Activated naive CD4-positive, alpha-beta T cell treated with Interleukin-2 at 50 U/mL for 16 hours (primary cell): ENCODE measurements around the gene XIRP1.
"Not testable (repeated sequence)": the region's sequence is repeated elsewhere in the genome, so short reads cannot be mapped to it uniquely, and the experiment has no call there.

Experiments used
- DNase-seq: peaks from one replicate; pipeline ENCODE4 v3.0.0-alpha.2; 2020

XIRP1 gene

DNA sequence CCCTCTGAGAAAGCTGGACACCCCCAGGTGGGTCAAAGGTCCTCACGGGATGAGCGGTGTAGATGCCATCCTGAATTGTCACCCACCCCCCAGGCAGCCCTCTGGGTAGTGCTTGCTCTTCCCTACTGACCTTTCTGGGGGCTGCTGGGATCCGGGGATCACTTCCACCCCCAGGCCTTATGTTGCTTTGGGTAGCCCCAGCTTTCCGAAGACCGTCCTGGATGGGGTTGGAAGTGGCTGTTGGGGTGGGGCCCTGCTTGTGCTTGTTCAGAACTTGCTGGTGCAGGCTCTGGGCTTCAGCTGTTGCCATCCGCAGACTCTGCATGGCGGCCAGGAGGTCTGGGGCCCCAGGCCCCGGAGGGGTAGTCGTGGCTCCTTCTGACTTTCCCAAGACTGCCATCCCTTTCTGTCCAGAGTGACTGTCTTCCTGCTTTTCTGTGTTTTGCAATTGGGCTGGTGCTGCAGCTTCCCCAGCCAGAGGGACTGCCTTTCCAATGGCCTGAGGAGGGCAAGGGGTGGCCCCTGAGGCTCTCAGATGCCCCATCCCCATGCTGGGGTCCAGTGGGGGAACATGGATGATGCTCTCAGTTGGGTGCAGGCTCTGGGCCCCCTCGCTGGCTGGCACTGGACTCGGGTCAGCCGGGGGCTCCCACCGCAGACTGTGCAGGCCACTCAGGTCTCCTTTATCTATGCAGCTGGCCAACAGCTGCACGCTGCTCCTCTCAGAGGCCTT, 6.3 kb downstream of the XIRP1 start:
- no peak for DNase-seq

DNA sequence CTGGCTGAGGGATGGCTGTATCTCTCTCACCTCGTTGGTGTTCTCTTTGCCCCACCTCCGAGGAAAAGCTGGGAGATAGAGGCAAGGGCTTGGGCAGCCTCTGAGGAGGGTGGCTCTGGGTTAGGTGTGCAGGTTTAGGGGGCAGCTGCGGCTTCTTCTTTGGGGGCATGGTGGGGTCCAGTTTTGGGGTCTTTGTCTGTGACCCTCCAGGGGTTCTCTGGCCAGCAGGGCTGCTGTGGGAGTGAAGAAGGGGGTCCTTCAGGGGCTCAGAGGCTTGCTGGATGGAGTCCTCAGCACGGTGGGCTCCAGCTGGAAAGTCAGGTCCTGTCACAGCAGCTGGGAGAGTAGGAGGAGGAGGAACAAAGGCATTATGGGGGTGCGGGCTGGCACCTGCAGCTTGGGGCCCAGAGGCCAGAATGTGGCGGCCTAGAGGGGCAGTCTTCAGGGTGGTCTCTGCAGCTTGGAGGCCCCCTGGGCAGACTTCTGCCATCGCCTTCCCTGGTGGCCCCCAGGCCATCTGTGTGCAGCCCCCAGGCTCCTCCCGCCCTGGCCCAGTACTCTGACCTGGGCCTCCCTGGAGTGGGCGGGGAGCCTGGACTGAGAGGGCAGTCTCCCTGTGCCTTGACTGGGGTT, 7.0 kb downstream of the XIRP1 start:
- DNase-seq: no peak

DNA sequence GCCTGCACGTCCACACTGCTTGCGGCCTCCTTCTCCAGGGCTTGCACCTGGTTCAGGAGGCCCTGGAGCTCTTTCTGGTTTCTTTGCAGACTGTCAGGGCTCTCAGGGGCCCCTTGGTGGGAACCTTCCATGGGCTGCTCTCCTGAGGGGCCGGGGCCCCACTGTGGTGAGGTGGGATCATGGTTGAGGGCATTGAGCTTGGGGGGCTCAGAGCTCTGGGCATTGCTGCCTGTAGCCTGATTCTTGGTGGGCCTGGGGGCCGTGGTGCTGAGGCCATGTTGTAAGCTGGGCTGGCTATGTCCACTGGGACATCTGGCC, 7.5 kb downstream of the XIRP1 start:
- no peak for DNase-seq

DNA sequence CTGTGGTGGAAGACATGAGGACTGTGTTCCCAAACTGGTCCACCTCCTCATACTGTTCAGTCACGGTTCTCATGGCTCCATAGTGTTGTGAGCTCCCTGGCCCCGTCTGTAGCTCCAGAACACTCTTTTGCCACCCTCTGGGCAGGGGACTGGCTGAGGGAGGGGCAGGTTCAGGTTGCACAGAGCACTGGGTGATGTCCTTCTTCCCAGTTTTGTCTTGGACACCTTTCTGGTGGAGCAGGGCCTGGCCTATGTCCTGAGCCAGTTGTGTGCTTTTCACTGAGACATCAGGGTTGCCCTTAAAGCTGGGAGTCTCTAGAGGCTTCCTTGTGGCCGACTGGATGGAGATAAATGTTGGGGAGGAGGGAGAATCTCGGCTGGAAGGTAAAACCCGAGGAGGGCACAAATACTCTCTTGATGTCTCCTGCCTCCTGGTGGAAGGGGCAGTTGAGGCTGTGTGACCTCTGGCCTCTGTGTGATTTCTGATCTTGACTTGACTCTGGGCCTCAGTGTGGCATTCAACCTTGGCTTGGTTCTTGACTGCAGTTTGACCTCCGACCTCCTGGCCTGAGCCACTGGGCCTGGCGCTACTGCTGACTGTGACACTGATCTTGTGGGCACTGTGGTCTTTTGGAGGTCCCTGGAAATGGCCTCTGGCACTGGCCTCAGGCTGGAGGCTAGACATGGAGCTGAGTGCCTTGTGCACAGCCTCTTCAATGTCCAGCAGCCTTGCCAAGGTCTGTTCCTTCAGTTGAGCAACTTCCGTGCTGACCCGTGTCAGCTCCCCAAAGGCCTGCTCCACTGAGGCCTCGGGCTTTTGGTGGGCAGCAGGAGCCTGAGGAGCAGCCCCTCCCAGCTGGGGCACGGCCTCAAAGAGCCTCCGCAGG, 8.1 kb downstream of the XIRP1 start:
- no peak for DNase-seq

DNA sequence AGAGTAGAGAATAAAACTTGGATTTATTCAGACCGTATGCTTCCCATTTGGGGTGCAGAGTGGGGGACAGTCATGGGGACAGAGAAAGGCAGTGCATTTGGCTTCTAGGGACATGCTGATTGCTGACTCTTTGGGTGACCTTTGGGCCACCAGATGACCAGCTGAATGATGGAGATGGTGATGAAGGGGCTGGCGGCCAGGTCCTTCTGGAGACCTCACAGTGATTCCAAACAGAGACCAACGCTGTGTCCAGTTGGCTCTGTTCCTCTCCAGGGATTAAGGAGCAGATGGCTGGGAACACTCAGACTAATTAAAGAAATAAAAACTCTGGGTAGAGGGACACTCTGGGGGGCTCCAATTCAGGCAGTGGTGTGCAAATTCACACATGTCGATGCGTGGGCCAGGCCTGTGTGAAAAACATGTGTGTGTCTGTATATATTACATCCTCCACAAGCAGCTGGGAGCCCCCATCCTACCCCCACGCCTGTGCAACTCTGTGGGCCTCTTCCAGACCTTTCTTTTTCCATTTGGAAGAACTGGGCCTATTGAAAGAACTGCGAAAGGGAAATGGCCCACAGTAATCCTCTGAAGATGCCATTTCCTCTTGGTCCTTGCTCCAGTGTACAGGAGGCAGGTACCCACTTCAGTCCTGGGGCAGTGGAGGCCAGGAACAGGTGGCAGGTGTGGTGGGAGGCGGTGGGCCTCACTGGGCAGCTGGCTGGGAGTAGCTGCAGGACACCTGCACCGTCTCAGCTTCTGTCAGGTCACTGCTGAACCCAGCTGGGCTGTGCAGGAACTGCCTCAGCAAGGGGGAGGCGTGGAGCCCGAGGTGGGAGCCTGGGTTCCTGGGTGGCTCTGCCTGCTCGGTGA, 8.9 kb downstream of the XIRP1 start:
- DNase-seq: no peak

DNA sequence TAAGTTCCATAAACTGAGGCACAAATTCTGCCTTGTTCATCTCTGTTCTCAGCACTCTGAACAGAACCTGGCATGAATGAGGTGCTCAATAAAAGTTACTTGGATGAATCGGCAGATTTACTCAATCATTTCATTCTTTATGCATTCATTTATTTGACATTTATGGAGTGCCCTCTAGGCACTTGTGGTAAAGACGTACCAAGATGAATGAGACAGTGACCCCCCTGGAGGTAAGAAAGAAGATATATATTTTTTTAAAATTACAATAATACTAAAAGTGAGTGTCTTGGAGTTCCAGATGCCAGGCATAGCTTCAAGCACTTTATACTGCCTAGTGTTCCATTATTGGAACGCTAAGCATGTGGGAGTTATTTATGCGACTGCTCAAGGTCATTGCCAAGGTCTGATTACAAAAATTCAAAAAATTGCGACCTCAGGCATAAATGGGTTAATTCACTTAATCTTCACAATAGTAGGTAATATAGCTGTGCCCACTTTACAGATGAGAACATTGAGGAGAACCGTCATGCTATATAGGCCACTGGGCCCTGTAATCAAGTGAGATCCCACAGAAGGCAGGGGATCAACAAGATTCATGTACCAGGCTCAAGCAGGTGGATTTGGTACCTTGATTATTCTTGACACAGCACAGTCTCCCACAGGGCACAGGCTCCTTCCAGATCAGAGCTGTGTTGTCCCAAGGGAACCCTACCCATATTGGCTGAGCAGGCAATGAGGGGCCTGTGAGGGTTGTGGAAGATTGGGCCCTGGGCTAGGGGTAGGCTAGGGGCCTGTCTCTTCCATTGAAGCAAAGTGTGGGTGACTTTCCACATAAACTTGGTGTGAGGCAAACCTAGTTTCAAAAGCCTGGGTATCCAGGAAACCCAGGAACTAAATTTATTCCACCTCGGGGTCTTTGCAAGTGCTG, 10.7 kb downstream of the XIRP1 start:
- DNase-seq: no peak

DNA sequence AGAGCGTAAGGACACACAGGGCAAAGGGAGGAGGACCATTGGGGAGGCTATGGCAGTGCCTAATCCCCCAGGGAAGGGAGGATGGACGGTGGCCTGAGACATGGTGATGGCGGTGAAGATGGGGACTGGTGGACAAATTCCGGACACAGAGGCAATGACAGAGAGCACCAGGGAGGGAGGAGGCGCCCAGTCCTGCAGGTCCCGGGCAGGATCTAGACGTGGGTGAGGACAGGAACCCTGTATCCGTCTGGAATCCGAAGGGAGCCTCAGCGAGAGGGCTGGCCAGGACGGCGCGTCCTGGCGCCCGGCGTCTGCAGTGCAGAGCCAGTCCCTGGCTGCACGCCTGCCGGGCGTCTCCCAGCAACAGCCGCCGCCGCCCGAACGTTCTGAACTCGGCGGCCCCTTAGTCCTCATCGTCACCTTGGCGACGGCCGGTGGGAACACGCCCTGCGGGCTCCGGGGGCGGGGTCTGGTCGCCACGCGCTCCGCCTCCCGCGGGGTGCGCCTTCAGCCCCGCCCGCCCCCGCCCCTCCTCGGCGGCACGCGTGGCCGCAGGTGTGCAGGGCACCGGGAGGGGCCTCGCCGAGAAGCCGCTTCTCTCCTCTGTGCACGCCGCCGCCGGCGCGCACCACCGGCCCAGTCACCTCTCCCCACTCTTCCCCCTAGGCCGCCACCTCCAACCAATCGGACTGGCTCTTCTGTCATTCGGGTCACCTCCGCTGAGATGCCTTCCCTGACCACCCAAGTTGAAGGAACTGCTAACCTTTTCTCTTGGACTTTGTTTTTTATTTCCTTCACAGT, 11.6 kb downstream of the XIRP1 start:
- peak; percentile 90 for DNase-seq

DNA sequence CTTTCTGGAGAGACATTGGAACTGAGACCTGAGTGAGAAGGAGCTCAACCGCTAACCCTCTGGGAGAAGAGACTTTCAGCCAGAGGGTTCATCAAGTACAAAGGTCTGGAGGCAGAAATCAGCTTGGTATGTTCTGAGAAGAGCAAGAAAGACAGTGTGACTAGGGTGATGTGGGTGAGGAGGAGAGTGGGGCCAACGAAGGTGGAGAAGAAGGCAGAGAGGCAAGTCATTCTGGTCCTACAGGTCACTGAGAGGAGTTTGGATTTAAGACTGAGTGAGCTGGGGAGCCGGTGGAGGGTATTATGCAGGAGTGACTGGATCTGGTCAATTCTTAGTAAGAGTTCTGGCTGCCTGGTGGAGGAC, 12.2 kb downstream of the XIRP1 start:
- DNase-seq: no peak

DNA sequence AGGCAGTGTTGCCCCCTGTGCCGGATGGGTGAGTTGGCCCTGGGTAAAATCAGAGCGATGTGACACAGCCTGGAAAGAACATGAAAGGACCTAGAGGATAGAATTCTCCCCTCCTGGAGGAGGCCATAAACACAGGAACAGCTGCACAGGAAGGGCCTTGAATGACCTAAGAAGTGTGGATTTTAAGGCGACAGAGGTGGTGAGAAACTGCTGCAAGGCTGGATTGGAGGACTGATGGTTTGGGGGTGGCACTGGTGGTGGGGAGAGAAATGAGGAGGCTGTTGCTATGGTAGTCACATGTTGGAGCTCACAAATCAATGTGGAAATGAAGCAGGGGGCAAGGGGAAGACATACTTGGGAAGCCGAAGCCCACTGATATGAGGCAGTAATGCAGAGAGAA, 13.8 kb downstream of the XIRP1 start:
- no peak for DNase-seq

DNA sequence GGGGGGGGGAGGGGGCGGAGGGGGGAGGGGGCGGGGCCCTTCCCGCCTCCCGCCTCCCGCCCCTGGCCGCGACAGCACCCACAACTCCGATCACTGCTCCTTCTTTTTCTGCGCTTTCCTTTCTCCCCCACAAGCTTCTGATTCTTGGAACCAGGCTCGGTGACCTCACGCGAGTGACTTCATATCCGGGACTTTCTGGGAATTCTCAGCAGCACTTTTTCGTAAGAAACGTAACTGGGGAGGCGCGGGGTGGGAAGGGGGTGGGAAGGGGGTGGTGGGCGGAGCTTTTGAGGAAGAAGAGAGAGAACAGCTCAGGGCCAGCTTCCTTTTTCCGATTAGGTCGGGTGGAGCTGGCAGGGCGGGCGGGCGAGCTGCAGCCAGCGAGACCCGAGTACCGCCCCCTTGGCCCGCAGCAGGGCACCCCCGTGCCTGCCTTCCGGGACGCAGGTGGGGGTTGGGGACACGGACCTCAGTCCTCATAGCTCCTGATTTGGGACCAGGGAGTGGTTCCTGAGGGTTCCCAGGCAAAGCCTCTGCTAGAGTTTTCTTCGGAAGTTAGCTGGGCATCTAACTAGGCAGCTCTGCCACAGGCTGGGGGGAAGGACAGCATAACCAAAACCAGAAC, 14.6 kb downstream of the XIRP1 start:
- DNase-seq: peak; percentile 67

DNA sequence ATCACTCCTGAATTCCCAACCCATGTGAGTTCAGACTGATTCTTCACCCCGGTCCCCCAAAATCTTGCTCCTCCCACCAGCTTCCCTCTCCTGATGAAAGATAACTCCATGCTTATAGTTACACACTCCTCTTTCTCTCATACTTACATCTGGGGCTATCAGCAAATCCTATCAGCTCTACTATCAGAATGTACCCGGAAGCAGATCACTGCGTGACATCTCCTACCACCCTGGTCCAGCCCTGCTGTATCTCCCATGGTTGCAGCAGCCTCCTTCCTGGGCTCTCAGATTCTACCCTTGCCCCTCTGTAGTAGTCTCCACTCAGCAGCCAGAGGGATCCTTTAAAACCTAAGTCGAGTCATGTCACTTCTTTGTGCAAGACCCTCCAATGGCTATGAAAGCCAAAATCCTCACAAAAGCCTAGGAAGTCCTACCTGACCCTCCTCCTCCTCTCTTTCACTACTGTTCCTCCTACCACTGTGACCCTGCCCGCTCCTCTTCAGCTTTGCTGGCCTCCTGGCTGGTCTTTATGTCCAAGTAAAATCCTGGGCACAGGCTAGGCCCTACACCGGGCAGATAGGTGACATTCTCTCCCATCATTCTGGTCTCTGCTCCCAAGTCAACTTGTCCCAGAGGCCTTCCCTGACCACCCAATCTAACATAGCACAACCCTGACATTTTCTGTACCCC, 16.2 kb downstream of the XIRP1 start:
- no peak for DNase-seq

DNA sequence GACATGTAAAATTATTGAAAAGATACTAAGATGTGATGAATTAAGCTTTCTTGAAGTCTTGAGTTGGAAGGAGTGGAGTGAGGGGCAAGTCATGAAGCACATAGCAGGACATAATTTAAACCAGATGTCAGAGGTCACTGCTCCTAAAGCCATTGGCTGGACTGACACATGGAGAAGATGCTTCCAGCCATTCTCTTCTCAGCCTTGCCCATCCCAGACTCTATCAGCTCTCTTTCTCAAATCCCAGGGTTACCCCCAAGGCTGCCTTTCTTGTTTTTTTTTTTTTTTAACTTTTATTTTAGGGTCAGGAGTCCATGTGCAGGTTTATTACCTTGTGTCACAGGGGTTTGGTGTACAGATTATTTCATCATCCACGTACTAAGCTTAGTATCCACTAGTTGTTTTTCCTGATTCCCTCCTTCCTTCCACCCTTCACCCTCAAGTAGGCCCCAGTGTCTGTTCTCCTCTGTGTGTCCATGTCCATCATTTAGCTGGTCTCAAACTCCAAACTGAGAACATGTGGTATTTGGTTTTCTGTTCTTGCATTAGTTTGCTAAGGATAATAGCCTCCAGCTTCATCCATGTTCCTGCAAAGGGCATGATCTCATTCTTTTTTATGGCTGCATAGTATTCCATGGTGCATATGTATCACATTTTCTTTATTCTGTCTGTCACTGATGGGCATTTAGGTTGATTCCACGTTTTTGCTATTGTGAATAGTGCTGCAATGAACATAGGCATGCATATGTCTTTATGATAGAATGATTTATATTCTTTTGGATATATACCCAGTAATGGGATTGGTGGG, 18.9 kb downstream of the XIRP1 start:
- no peak for DNase-seq

DNA sequence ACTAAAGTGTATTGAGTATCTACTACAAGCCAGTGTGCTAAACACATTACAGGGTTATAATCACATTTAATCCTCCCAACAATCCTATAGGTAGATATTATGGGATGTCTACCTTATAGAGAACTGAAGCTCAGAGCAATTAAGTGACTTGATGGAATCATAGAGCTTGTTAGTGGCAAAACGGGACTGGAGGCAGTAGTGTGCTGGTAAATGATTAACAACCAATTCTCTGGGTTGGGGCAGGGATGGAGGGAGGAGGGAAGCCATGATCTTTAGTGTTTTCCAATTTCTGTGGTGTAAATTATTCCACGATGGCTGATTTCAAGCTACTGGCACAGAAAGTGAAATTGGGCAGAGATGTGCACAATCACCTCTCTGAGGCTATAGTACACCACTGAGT, 20.5 kb downstream of the XIRP1 start:
- no peak for DNase-seq

DNA sequence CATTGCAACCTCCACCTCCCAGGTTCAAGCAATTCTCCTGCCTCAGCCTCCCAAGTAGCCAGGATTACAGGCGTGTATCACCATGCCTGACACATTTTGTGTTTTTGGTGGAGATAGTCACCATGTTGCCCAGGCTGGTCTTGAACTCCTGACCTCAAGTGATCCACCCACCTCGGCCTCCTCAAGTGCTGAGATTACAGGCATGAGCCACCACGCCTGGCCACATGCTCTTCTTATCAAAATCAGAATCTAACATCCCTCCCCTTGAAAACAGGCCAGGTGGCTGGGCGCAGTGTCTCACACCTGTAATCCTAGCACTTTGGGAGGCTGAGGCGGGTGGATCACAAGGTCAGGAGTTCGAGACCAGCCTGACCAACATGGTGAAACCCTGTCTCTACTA, 21.5 kb downstream of the XIRP1 start:
- DNase-seq: not testable (repeated sequence)

DNA sequence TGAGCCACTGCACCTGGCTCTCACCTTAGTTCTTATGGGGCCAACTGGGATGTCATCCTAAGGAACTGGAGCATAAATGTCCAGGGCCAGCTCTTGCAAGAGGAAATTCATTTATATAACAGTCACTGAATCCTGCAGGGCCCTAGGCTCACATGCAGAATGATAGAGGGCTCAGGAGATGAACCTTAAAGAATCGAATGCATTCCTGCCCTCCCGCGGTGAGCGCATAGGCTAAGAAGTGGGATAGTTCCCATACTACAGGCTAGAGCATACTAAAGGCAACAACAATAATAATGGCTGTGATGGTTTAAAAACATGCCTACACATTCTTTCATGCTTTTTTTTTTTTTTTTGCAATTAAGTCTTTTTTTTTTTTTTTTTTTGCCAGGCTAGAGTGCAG, 21.9 kb downstream of the XIRP1 start:
- no peak for DNase-seq

DNA sequence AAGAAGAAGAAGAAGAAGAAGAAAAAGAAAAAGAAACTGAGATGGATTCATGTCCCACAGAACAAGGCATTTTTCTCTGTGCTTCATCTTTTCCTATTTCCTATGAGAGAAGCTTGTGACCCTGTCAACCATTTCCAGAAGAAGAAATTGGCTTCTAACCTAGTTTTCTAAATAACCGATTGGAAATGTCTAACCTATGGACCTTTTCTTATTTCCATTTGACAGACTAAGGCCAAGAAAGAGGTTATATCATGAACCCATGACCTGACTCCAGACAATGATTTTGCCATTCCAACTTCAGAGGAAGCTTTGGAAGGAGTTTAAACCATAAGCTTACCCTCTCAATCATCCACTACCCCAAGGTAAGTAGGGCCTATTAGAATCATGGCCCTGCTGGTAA, 22.7 kb downstream of the XIRP1 start:
- no peak for DNase-seq

DNA sequence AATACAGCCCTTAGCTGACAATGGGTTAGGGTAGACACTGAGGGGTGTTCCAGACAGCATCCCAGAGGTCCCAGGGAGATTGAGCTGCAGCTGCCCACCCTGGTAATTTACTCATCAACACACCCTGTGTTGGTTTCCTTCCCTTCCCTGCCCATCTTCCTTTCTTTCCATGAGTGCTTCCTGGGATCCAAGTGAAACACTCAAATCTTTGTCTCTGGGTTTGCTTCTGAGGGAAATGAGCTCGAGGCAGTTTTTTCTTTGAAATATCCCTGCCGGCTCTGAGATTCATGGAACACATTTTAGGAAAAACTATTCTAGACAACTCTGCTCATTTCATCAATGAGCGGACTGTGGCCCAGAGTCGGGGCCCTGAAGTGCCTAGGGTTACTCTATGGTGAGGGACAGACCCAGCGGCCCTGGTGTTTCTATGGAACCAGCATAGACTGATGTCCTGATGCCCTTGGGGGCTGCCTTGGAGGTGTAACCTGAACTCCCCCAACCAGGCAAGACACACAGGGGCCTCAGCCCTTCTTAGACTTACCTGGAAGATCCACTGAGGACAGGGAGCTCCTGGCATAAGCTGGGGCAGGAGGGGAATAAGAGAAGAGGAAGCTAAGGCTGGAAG, 24.1 kb downstream of the XIRP1 start:
- no peak for DNase-seq

DNA sequence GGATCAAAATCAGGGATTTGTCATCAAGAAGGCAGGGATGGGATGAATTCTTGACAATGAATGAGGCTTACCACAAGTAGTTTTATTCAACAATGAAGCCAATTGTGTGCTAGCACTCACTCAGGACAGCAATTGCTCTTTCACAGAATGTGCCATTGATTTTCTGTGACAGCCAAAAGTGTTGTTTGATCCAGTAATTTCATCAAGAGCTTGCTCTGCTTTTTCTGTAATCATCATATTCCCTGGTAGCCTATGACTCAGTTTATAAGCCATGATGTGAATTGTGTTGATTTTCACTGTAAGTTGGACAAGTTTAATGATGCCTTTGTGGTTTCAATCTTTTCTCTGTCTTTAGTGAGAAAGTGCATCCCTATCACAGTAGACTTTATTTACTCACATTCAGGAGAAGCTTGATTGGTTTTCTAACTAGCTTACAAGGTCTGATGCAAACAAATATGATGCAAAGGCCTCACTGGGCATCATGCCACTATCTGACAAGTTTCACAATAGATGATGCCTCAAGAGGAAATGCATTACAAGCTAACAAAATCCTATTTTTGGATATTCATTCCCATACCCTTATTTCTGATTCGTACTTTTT, 25.4 kb downstream of the XIRP1 start:
- no peak for DNase-seq
